HEK293T (cell line): ENCODE measurements around the gene ALDH3A1.

ENCODE experiments used
- BHLHE40 ChIP-seq: fragments of 450-650 bp; IDR thresholded peaks from 2 replicates; pipeline ENCODE4 v1.6.1; 2016; ENCODE audit warnings: mild to moderate bottlenecking, moderate library complexity, borderline replicate concordance
- CTBP1 ChIP-seq: fragments of 450-650 bp; IDR thresholded peaks from 2 replicates; pipeline ENCODE4 v1.6.1; 2016; ENCODE audit warnings: borderline replicate concordance
- FOXA1 ChIP-seq: fragments of 450-650 bp; IDR thresholded peaks from 2 replicates; pipeline ENCODE4 v1.6.1; 2016; ENCODE audit warnings: mild to moderate bottlenecking
- FOXK2 ChIP-seq: fragments of 450-650 bp; IDR thresholded peaks from 2 replicates; pipeline ENCODE4 v1.6.1; 2016; ENCODE audit warnings: mild to moderate bottlenecking
- FOXM1 ChIP-seq: fragments of 450-650 bp; IDR thresholded peaks from 2 replicates; pipeline ENCODE4 v1.6.1; 2017; ENCODE audit warnings: mild to moderate bottlenecking, borderline replicate concordance
- SP1 ChIP-seq: fragments of 450-650 bp; IDR thresholded peaks from 2 replicates; pipeline ENCODE4 v1.6.1; 2017
- SUZ12 ChIP-seq: fragments of 450-650 bp; IDR thresholded peaks from 2 replicates; pipeline ENCODE4 v1.6.1; 2016; ENCODE audit warnings: mild to moderate bottlenecking
- TARDBP ChIP-seq: fragments of 450-650 bp; IDR thresholded peaks from 2 replicates; pipeline ENCODE4 v1.6.1; 2016

GRCh38 chr17:19753661-19754463 lies 5.8 kb upstream of the ALDH3A1 start:
- TF ChIP-seq CTBP1, result no peak
- no peak for TF ChIP-seq BHLHE40
- TF ChIP-seq SUZ12, result no peak
- no peak for TF ChIP-seq TARDBP
- TF ChIP-seq FOXA1, result no peak
- TF ChIP-seq SP1, result no peak
- no peak for TF ChIP-seq FOXK2
- TF ChIP-seq FOXM1, result no peak
